Progenitor cell of endocrine pancreas (in vitro differentiated cells): Measurements from ENCODE around the gene SNX32. TPM values are rescaled to one million over a fixed set of nuclear protein-coding genes. Genes with fewer than 3 reads are reported as not detected.

Source experiments
- DNase-seq: peaks from one replicate; pipeline ENCODE4 v3.0.0; 2021; ENCODE audit warnings: low spot score; ENCODE audit not compliant: unreplicated experiment
- H3K27ac Mint-ChIP-seq: 2 replicates; pipeline ENCODE4 v1.8.0; 2021; ENCODE audit warnings: mild to moderate bottlenecking, moderate library complexity, mixed read lengths
- H3K27me3 Mint-ChIP-seq: 2 replicates; pipeline ENCODE4 v1.8.0; 2021; ENCODE audit warnings: mixed read lengths
- H3K36me3 Mint-ChIP-seq: 2 replicates; pipeline ENCODE4 v1.8.0; 2022; ENCODE audit warnings: mixed read lengths; ENCODE audit not compliant: insufficient read depth
- H3K4me1 Mint-ChIP-seq: 2 replicates; pipeline ENCODE4 v1.8.0; 2021; ENCODE audit warnings: low read depth, mixed read lengths
- H3K4me3 Mint-ChIP-seq: 2 replicates; pipeline ENCODE4 v1.8.0; 2021; ENCODE audit warnings: low read depth, mild to moderate bottlenecking, moderate library complexity, mixed read lengths
- H3K9me3 Mint-ChIP-seq: 2 replicates; pipeline ENCODE4 v1.8.0; 2021; ENCODE audit warnings: low read depth, mixed read lengths
- total RNA-seq: library from RNA; stranded (reverse); gene quantifications from 2 replicates; pipeline ENCODE4 v1.2.1, GENCODE V29; 2021
- TF ChIP-seq, protein P1 (sequence below): fragments of 200-600 bp; sonication (generic); IDR thresholded peaks from one replicate; pipeline ENCODE4 v1.5.0; 2021; ENCODE audit warnings: antibody characterized with exemption, mild to moderate bottlenecking; ENCODE audit not compliant: unreplicated experiment

The SNX32 gene
- total RNA-seq, 1 donor from 2014 or later = 4.6 TPM

DNA sequence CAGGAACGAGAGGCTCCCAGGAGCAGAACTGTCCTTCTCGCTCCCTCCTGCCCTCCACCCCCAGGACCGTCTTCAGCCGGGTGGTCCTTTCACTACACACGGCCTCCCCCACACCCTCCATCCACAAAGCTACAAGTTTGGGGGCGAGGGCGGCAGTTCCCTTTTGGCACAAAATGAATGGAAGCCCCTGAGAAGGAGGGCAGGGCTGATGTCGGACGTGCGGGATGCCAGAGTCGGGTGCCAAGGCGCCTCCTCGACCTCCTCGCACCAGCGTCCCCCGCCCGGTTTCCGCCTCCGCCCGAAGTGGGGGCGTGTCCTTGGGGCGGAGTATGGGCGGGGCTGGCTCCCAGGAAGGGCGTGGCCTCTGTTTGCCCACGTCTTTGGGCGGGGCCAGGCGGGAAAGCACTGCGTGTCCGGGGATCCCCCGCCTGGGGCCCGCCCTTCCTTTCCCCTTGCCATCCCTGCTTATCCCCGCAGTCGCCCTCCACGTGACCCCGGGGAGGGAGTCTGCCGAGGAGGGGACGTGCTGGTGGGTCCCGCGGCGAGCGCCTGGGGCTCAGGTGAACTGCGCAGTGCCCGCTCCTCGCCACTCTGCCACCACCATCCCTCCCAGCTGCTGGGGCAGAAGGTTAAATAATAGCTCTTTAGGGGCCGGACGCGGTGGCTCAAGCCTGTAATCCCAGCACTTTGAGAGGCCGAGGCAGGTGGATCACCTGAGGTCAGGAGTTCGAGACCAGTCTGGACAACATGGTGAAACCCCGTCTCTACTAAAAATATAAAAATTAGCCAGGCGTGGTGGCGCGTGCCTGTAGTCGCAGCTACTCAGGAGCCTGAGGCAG, 39.8 kb downstream of the SNX32 start:
- Mint-ChIP-seq H3K4me1 (peaks cover 7% of the 10 kb centered on the region), H3K27ac (peak overlapping the region; percentile 70), H3K36me3 (no peaks in the 10 kb centered on the region), H3K27me3 (no peaks in the 10 kb centered on the region), H3K9me3 (no peaks in the 10 kb centered on the region), H3K4me3 (peak overlapping the region; percentile 92)
- TF ChIP-seq, protein P1, sequence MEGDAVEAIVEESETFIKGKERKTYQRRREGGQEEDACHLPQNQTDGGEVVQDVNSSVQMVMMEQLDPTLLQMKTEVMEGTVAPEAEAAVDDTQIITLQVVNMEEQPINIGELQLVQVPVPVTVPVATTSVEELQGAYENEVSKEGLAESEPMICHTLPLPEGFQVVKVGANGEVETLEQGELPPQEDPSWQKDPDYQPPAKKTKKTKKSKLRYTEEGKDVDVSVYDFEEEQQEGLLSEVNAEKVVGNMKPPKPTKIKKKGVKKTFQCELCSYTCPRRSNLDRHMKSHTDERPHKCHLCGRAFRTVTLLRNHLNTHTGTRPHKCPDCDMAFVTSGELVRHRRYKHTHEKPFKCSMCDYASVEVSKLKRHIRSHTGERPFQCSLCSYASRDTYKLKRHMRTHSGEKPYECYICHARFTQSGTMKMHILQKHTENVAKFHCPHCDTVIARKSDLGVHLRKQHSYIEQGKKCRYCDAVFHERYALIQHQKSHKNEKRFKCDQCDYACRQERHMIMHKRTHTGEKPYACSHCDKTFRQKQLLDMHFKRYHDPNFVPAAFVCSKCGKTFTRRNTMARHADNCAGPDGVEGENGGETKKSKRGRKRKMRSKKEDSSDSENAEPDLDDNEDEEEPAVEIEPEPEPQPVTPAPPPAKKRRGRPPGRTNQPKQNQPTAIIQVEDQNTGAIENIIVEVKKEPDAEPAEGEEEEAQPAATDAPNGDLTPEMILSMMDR = no peak
- DNase-seq = peak; percentile 94

DNA sequence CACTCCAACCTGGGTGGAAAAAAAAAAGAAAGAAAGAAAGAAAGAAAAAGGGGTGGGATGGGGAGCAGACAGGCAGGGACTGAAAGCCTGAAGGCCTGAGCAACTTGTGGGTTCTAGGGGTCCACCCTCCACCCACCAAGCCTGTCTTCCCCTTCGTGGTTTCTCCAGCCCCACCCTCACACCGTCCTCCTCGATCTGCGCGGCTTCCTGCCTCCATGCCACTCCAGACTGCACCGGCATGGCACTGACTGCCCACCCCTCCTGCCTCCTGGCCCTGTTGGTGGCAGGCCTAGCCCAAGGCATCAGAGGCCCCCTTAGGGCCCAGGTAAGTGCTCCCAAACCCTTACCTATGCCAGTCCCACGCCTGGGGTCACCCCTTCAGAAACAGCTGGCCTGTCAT, 45.9 kb downstream of the SNX32 start, which contains the start of gene CTSW:
TSS of gene CTSW (plus strand) at position 221 of the 400 bp plus-strand sequence. CDS start at position 239, 18 bp downstream.
- no peak within 1 kb of the TSS for H3K27ac Mint-ChIP-seq
- TF ChIP-seq, protein P1 = no peak
- H3K36me3 Mint-ChIP-seq = peaks cover 3% of the 10 kb centered on the region
- no peaks in the 10 kb centered on the region for H3K4me1 Mint-ChIP-seq
- no peak within 1 kb of the TSS for H3K4me3 Mint-ChIP-seq
- H3K27me3 Mint-ChIP-seq = no peaks in the 10 kb centered on the region
- H3K9me3 Mint-ChIP-seq = no peaks in the 10 kb centered on the region
- DNase-seq = no peak

DNA sequence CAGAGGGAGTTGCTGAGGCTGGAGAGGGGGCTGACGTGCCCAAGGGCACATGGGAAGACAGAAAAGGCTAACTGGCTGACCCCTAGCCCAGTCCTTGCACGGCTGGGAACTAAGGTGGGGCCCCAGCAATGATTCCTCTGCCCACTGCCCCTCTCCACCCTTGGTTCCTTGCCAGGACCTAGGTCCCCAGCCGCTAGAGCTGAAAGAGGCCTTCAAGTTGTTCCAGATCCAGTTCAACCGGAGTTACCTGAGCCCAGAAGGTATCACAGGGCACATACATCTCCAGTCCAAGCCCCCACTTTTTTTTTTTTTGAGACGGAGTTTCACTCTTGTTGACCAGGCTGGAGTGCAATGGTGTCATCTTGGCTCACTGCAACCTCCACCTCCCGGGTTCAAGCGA, 46.3 kb downstream of the SNX32 start:
- Mint-ChIP-seq H3K36me3 (peaks cover 5% of the 10 kb centered on the region), H3K27me3 (no peaks in the 10 kb centered on the region), H3K27ac (no peak overlapping the region), H3K9me3 (no peaks in the 10 kb centered on the region), H3K4me1 (no peaks in the 10 kb centered on the region), H3K4me3 (no peak overlapping the region)
- TF ChIP-seq, protein P1 = no peak
- DNase-seq = no peak

DNA sequence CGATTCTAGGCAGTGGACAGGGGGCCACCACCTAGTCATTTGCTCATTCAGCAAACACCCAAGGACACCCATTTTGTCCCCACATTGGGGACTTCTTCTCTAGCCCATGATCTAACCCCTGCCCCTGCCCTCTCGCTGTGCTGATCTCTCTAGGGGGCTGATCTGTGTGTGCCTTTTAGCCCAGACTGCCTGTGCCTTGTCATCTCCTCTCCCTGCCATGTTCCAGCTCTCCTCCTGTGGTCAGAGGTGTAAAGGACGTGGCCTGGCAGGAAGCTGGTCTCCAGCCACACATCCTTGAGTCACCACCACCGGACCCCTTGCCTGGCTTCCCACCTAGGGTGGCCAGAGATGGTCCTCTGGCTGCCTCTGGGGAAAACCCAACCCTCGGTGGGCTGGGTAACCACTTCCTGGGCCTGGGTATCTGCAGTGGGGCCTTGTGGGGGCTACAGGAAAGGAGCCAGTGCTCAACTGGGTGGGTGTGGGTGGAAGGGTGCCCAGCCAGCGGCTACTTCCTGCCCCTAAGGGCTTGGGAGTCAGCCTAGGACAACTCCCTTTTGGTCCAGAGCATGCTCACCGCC, 47.2 kb downstream of the SNX32 start:
- Mint-ChIP-seq H3K4me3 (no peak overlapping the region), H3K27ac (no peak overlapping the region)

More for the DNA sequence above, 47.2 kb downstream of the SNX32 start:
- DNase-seq = no peak
- Mint-ChIP-seq H3K27me3 (no peaks in the 10 kb centered on the region), H3K36me3 (peaks cover 5% of the 10 kb centered on the region), H3K9me3 (no peaks in the 10 kb centered on the region), H3K4me1 (no peaks in the 10 kb centered on the region)
- TF ChIP-seq, protein P1 = no peak
